ENCODE results near the gene EARS2.

- TF ChIP-seq CTCF (IDR thresholded peaks at IDR 0.05) (no peak), ZFX (IDR thresholded peaks at IDR 0.05; ENCODE audit: borderline replicate concordance) (no peak)
Measured at GRCh38 chr16:23528644-23529310, 28.4 kb downstream of the EARS2 start.

Measured in 22Rv1 (cell line).